ENCODE data around the gene DESI2.

The DESI2 gene

GRCh38 chr1:244741692-244742091 is 88.8 kb downstream of the DESI2 start:
- Histone ChIP-seq H3K4me3 (ENCODE audit: low read length) (no peak overlapping the region), H3K27me3 (ENCODE audit: control insufficient read depth, insufficient read depth, low read length) (no peaks in the 10 kb centered on the region), H3K4me1 (ENCODE audit: control insufficient read depth, insufficient read depth, low read length) (no peaks in the 10 kb centered on the region), H3K36me3 (ENCODE audit: control insufficient read depth, insufficient read depth, low read length) (no peaks in the 10 kb centered on the region), H3K9ac (ENCODE audit: low read length) (no peak overlapping the region), H3K9me3 (ENCODE audit: control insufficient read depth, low read length) (no peaks in the 10 kb centered on the region)

DNA sequence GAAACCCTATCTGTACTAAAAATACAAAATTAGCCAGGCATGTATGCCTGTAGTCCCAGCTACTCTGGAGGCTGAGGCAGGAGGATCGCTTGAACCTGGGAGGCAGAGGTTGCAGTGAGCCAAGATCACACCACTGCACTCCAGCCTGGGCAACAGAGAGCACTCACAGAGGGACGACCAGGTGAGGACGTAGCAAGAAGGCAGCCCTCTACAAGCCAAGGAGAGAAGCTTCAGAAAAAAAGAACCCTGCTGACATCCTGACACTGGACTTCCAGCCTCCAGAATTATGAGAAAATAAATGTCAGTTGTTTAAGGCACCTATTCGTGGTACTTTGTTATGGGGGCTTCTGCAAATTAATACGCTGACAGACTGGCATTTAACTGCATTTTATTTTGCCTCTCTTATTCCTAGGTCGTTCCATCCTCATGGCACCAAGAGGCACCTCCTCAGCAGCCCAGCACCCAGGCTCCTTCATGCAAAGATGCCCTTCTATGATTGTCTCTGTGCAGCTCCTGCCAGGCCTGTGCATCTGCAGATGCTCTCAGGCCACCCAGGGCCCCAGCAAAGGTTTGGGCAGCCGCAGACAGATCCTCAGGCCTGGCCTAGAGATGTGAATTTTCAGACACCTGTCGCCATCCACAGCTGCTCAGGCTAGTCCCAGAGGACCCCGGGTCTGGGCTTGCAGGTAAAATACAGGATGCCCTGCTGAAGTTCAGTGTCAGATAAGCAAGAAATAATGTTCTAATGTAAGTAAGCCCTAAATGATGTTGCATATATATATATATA is 96.5 kb downstream of the DESI2 start:
- Histone ChIP-seq H3K9me3 (ENCODE audit: control insufficient read depth, low read length) (no peaks in the 10 kb centered on the region), H3K9ac (ENCODE audit: low read length) (no peak overlapping the region), H3K4me3 (ENCODE audit: low read length) (no peak overlapping the region), H3K4me1 (ENCODE audit: control insufficient read depth, insufficient read depth, low read length) (no peaks in the 10 kb centered on the region), H3K27me3 (ENCODE audit: control insufficient read depth, insufficient read depth, low read length) (peaks cover 3% of the 10 kb centered on the region), H3K36me3 (ENCODE audit: control insufficient read depth, insufficient read depth, low read length) (no peaks in the 10 kb centered on the region)

- H3K9me3 ChIP-seq (ENCODE audit: control insufficient read depth, low read length) = no peaks in the 10 kb centered on the region
- H3K4me1 ChIP-seq (ENCODE audit: control insufficient read depth, insufficient read depth, low read length) = no peaks in the 10 kb centered on the region
- H3K4me3 ChIP-seq (ENCODE audit: low read length) = no peak overlapping the region
- peaks cover 4% of the 10 kb centered on the region for H3K27me3 ChIP-seq (ENCODE audit: control insufficient read depth, insufficient read depth, low read length)
- no peaks in the 10 kb centered on the region for H3K36me3 ChIP-seq (ENCODE audit: control insufficient read depth, insufficient read depth, low read length)
- no peak overlapping the region for H3K9ac ChIP-seq (ENCODE audit: low read length)
Measured at GRCh38 chr1:244751271-244751895, 98.5 kb downstream of the DESI2 start.

DNA sequence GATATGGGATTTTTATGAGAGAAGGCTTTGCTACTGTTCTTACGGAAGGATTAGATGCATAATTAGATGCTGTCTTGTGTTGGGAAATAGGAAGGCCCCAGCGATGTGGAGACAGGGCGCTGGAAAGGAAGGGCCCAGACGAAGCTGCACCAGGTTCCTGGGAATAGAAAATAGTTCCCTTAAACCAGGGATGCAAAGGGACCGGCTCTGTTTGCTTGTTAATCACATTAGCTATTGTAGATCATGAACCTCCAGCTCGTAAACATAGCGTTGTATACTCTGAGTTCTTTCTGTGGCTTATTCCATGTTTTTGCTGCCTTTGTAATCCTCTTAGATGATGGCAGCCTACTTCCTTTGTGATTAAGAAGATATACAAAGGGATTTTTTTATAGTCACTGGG is 102.7 kb downstream of the DESI2 start:
- Histone ChIP-seq H3K36me3 (ENCODE audit: control insufficient read depth, insufficient read depth, low read length) (no peaks in the 10 kb centered on the region), H3K9me3 (ENCODE audit: control insufficient read depth, low read length) (no peaks in the 10 kb centered on the region), H3K9ac (ENCODE audit: low read length) (no peak overlapping the region), H3K27me3 (ENCODE audit: control insufficient read depth, insufficient read depth, low read length) (peaks cover 29% of the 10 kb centered on the region), H3K4me1 (ENCODE audit: control insufficient read depth, insufficient read depth, low read length) (peaks cover 13% of the 10 kb centered on the region), H3K4me3 (ENCODE audit: low read length) (no peak overlapping the region)

DNA sequence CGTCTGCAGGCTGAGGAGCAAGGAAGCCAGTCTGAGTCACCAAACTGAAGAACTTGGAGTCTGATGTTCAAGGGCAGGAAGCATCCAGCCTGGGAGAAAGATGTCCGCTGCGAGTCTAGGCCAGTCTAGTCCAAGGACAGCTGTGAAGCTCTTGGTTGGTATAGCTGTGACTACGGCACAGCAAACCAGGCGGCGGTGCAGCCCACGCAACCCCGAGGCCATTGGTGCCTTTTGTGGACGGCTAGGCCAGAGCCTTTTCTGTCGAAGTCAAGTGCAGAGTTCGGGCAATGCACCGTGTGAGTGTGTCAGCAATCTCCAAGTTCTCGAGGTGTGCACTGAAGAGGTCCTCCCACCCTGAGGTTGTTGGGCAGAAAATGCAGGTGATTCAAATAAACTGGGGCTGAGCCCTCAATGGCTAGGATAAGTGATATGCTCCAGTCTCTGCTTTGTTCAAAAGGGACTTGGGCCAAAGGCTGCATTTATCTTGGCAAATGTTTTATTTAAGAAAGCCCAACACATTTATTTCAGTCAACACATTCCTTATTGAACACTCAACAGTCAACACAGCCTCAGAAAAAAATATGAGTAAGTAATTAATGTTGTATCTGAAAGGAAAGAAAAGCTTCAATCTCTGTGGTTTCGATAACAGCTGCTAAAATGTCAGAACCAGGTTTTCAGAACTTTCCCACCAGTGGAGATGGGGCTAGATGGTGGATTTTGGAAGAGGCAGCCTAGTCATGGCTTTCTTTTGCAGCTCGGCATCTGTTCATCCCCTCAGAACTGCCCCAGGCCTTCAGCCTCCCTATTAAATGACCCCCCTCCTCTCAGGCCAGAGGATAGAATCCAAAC is 104.4 kb downstream of the DESI2 start:
- peaks cover 13% of the 10 kb centered on the region for H3K4me1 ChIP-seq (ENCODE audit: control insufficient read depth, insufficient read depth, low read length)
- no peaks in the 10 kb centered on the region for H3K9me3 ChIP-seq (ENCODE audit: control insufficient read depth, low read length)
- H3K27me3 ChIP-seq (ENCODE audit: control insufficient read depth, insufficient read depth, low read length) = peaks cover 29% of the 10 kb centered on the region
- no peaks in the 10 kb centered on the region for H3K36me3 ChIP-seq (ENCODE audit: control insufficient read depth, insufficient read depth, low read length)
- no peak overlapping the region for H3K4me3 ChIP-seq (ENCODE audit: low read length)
- H3K9ac ChIP-seq (ENCODE audit: low read length) = no peak overlapping the region

Measured in mucosa of stomach (tissue), 1 donor.